CD4-positive, CD25-positive, alpha-beta regulatory T cell (primary cell): ENCODE data around the gene KRT35. TPM values are rescaled to one million over a fixed set of nuclear protein-coding genes. Genes with fewer than 3 reads are reported as not detected.

ENCODE experiments used
- ATAC-seq, 2 donors: fragments of 150-1000 bp; cut with Tn5 transposase; one replicate each; pipeline ENCODE4 v1.10.0; 2021; ENCODE audit warnings: low read depth in 2 of 2, moderate number of reproducible peaks in 2 of 2, moderate library complexity in 1 of 2
- DNase-seq, 3 donors: peaks; one replicate each; pipeline versions ENCODE4 v3.0.0 to v3.0.0-alpha.2; 2012 to 2022; ENCODE audit warnings: mixed read lengths in 1 of 3
- H3K27ac ChIP-seq: one replicate; pipeline ENCODE4 v1.7.0; 2013; ENCODE audit warnings: mild to moderate bottlenecking, low read length; ENCODE audit not compliant: insufficient read depth, poor library complexity, severe bottlenecking
- H3K27me3 ChIP-seq: one replicate; pipeline ENCODE4 v1.7.0; 2013; ENCODE audit warnings: low read length; ENCODE audit not compliant: control insufficient read depth, insufficient read depth
- H3K36me3 ChIP-seq: one replicate; pipeline ENCODE4 v1.7.0; 2013; ENCODE audit warnings: mild to moderate bottlenecking, low read length, moderate library complexity; ENCODE audit not compliant: control insufficient read depth, insufficient read depth
- H3K4me1 ChIP-seq: 2 replicates; pipeline ENCODE4 v1.7.0; 2013; ENCODE audit warnings: mild to moderate bottlenecking, low read length; ENCODE audit not compliant: insufficient read depth, control insufficient read depth, poor library complexity, severe bottlenecking
- H3K4me3 ChIP-seq: one replicate; pipeline ENCODE4 v1.7.0; 2013; ENCODE audit warnings: low read depth, mild to moderate bottlenecking, low read length, moderate library complexity
- H3K9me3 ChIP-seq, 2 experiments: 1 replicate in 1 of 2; 2 replicates in 1 of 2; pipeline ENCODE4 v1.7.0; 2013; ENCODE audit warnings: low read length in 2 of 2, mild to moderate bottlenecking in 1 of 2, moderate library complexity in 1 of 2; ENCODE audit not compliant: control insufficient read depth in 2 of 2
- H3K27ac Mint-ChIP-seq, 3 donors: one replicate each; pipeline ENCODE4 v1.8.0; 2020 to 2022; ENCODE audit warnings: mild to moderate bottlenecking in 3 of 3, mixed read lengths in 3 of 3, moderate library complexity in 2 of 3
- H3K27me3 Mint-ChIP-seq: one replicate; pipeline ENCODE4 v1.8.0; 2022; ENCODE audit warnings: mild to moderate bottlenecking, mixed read lengths
- H3K36me3 Mint-ChIP-seq: one replicate; pipeline ENCODE4 v1.8.0; 2020; ENCODE audit warnings: mixed read lengths
- H3K4me1 Mint-ChIP-seq, 4 donors: one replicate each; pipeline ENCODE4 v1.8.0; 2020 to 2022; ENCODE audit warnings: mixed read lengths in 4 of 4, mild to moderate bottlenecking in 1 of 4
- H3K4me3 Mint-ChIP-seq, 4 donors: one replicate each; pipeline ENCODE4 v1.8.0; 2020 to 2022; ENCODE audit warnings: mild to moderate bottlenecking in 4 of 4, mixed read lengths in 4 of 4, moderate library complexity in 3 of 4
- H3K9me3 Mint-ChIP-seq, 7 donors: one replicate each; pipeline ENCODE4 v1.8.0; 2020 to 2022; ENCODE audit warnings: mixed read lengths in 7 of 7, mild to moderate bottlenecking in 3 of 7, moderate library complexity in 2 of 7
- polyA plus RNA-seq, 4 donors: library from polyadenylated mRNA; unstranded; fragments of 300-500 nt; fragmentation: Illumina TruSeq; gene quantifications; one replicate each; pipeline ENCODE4 v1.2.3, GENCODE V29; 2021
- total RNA-seq: library from RNA; stranded (reverse); gene quantifications from one replicate; pipeline ENCODE4 v1.2.3, GENCODE V29; 2022

KRT35 gene
- total and polyA plus RNA-seq, 5 donors from 2014 or later: not detected

GRCh38 chr17:41516830-41517283 is 35.9 kb upstream of the KRT35 start:
- ATAC-seq (no peak), DNase-seq (no peak)
- Mint-ChIP-seq H3K27me3 (peaks cover 15% of the 10 kb centered on the region), H3K9me3 (no peaks in the 10 kb centered on the region), H3K4me1 (no peaks in the 10 kb centered on the region), H3K36me3 (no peaks in the 10 kb centered on the region), H3K4me3 (no peak overlapping the region), H3K27ac (no peak overlapping the region)
- Histone ChIP-seq H3K4me1 (no peaks in the 10 kb centered on the region), H3K27me3 (no peaks in the 10 kb centered on the region), H3K4me3 (no peak overlapping the region), H3K27ac (no peak overlapping the region), H3K36me3 (no peaks in the 10 kb centered on the region), H3K9me3 (no peaks in the 10 kb centered on the region)

- Histone ChIP-seq H3K4me3 (no peak overlapping the region), H3K27ac (no peak overlapping the region), H3K9me3 (no peaks in the 10 kb centered on the region), H3K36me3 (no peaks in the 10 kb centered on the region), H3K27me3 (no peaks in the 10 kb centered on the region), H3K4me1 (no peaks in the 10 kb centered on the region)
- Mint-ChIP-seq H3K9me3 (no peaks in the 10 kb centered on the region), H3K36me3 (no peaks in the 10 kb centered on the region), H3K4me3 (no peak overlapping the region), H3K27me3 (peaks cover 15% of the 10 kb centered on the region), H3K27ac (no peak overlapping the region), H3K4me1 (no peaks in the 10 kb centered on the region)
- no peak for DNase-seq
- ATAC-seq: no peak
Measured at GRCh38 chr17:41516147-41516829, 35.3 kb upstream of the KRT35 start.

DNA sequence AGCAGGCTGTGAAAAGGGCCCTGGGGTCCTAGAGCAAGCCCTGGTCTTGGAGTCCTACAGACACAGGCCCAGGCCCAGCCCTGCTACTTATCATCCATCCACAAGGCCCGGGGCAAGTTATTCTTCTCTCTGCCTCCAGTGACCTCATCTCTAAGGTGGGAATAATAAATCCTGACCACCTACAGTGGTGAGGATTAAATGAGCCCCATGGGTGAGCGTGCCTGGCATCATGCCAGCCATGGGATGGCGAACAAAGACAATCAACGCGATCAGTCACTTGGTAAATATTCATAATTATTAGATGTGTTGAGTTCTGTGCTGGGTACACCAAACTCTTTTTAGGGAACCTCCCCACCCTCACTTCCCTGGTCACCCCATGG is 32.2 kb upstream of the KRT35 start:
- Mint-ChIP-seq H3K4me1 (no peaks in the 10 kb centered on the region), H3K36me3 (no peaks in the 10 kb centered on the region), H3K27me3 (peaks cover 11% of the 10 kb centered on the region), H3K27ac (no peak overlapping the region), H3K9me3 (no peaks in the 10 kb centered on the region), H3K4me3 (no peak overlapping the region)
- Histone ChIP-seq H3K36me3 (no peaks in the 10 kb centered on the region), H3K9me3 (no peaks in the 10 kb centered on the region), H3K4me1 (no peaks in the 10 kb centered on the region), H3K27me3 (no peaks in the 10 kb centered on the region), H3K4me3 (no peak overlapping the region), H3K27ac (no peak overlapping the region)
- ATAC-seq: no peak
- DNase-seq: no peak

- Histone ChIP-seq H3K27me3 (no peaks in the 10 kb centered on the region), H3K27ac (no peak overlapping the region), H3K4me3 (no peak overlapping the region), H3K36me3 (no peaks in the 10 kb centered on the region), H3K4me1 (no peaks in the 10 kb centered on the region), H3K9me3 (no peaks in the 10 kb centered on the region)
- H3K4me3 Mint-ChIP-seq: no peak overlapping the region
- no peaks in the 10 kb centered on the region for H3K9me3 Mint-ChIP-seq
- H3K27me3 Mint-ChIP-seq: peaks cover 8% of the 10 kb centered on the region
- no peaks in the 10 kb centered on the region for H3K4me1 Mint-ChIP-seq
- H3K36me3 Mint-ChIP-seq: no peaks in the 10 kb centered on the region
- DNase-seq (no peak), ATAC-seq (no peak)
- no peak overlapping the region for H3K27ac Mint-ChIP-seq
Measured at GRCh38 chr17:41512546-41513167, 31.7 kb upstream of the KRT35 start.

DNA sequence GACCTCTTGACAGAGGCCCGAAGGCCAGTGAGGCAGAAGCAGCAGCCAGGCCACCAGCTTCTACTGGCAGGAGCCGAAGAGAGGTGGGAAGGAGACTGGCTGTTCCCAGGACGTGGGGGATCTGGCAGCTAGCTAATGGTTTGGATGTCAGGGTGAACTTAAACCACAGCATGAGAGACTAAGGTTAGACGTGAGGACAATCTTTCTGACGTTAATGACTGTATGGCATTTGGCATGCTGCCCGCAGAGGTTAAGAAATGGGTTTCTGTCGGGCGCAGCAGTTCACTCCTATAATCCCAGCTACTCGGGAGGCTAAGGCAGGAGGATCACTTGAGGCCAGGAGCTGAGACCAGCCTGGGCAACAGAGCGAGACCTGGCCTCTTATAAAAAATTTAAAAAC is 30.8 kb upstream of the KRT35 start:
- H3K4me1 ChIP-seq: no peaks in the 10 kb centered on the region
- H3K9me3 ChIP-seq: no peaks in the 10 kb centered on the region
- H3K4me3 ChIP-seq: no peak overlapping the region
- Mint-ChIP-seq H3K27me3 (peaks cover 8% of the 10 kb centered on the region), H3K36me3 (no peaks in the 10 kb centered on the region), H3K9me3 (no peaks in the 10 kb centered on the region), H3K4me1 (no peaks in the 10 kb centered on the region), H3K4me3 (no peak overlapping the region), H3K27ac (no peak overlapping the region)
- DNase-seq (no peak), ATAC-seq (no peak)
- no peaks in the 10 kb centered on the region for H3K36me3 ChIP-seq
- H3K27me3 ChIP-seq: no peaks in the 10 kb centered on the region
- H3K27ac ChIP-seq: no peak overlapping the region

DNA sequence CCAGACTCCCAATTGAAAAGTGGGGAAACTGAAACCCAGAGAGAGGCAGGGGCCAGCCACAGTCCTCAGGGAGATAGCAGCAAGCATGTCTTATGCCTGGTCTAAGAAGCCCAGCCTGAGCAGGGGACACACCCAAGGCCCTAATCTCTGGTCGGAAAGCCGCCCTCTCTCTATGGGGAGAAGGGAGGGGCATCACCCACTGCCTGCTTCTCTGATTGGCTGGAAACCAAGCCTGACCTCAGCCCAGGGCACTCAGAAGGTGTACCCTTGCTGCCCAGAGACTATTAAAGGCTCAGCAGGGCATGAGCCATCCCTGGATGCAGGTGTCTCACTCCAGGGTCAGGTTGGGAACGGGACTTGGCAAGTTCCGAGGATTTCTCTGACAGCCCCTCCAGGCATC is 30.2 kb upstream of the KRT35 start:
- DNase-seq (no peak), ATAC-seq (no peak)
- H3K4me3 ChIP-seq: no peak overlapping the region
- H3K9me3 ChIP-seq: no peaks in the 10 kb centered on the region
- H3K27me3 ChIP-seq: no peaks in the 10 kb centered on the region
- no peaks in the 10 kb centered on the region for H3K36me3 ChIP-seq
- H3K27ac Mint-ChIP-seq: no peak overlapping the region
- H3K36me3 Mint-ChIP-seq: no peaks in the 10 kb centered on the region
- H3K27ac ChIP-seq: no peak overlapping the region
- no peaks in the 10 kb centered on the region for H3K4me1 ChIP-seq
- no peaks in the 10 kb centered on the region for H3K9me3 Mint-ChIP-seq
- H3K4me3 Mint-ChIP-seq: no peak overlapping the region
- H3K4me1 Mint-ChIP-seq: no peaks in the 10 kb centered on the region
- H3K27me3 Mint-ChIP-seq: peaks cover 6% of the 10 kb centered on the region

DNA sequence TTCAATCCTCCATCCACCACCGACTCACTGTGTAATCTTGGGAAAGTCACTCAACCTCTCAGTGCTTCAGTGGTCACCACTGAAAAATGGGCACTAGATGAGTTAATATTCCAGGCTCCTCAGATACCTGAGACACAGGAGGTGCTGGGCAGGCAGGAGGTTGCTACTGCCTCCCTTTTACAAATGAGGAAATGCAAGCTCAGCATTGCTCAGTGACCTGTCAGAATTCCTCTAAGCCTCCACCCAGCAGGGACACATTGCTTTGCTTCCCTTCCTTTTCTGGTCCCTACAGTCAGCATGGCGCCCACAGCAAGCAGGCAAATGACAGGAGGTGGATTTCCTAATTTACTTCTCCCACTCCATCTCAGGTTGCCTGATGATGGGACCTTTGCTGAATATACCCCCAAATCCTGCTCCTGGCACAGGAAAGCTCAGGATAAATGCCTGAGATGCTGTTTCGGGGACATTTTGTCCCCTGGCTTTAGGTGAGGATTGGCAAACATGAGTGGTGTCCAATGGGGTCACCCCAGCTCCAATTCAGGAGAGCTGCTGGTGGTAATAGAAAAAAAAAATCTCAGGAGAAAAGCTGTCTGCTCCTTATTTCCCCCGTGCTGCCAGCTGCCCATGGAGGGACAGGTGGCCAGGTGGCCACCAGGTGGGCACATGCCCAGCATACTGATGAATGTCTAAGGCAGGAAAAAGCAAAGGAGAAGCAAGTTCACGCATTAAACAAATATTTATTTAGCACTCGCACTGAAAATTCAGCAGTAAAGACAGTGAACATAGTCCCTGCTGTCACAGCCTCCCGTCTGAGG is 29.5 kb upstream of the KRT35 start:
- no peaks in the 10 kb centered on the region for H3K4me1 ChIP-seq
- H3K27me3 ChIP-seq: no peaks in the 10 kb centered on the region
- ATAC-seq (no peak), DNase-seq (no peak)
- H3K36me3 ChIP-seq: no peaks in the 10 kb centered on the region
- H3K4me1 Mint-ChIP-seq: no peaks in the 10 kb centered on the region
- no peaks in the 10 kb centered on the region for H3K9me3 ChIP-seq
- H3K27me3 Mint-ChIP-seq: peaks cover 4% of the 10 kb centered on the region
- H3K4me3 Mint-ChIP-seq: no peak overlapping the region
- H3K27ac Mint-ChIP-seq: no peak overlapping the region
- no peaks in the 10 kb centered on the region for H3K36me3 Mint-ChIP-seq
- no peak overlapping the region for H3K4me3 ChIP-seq
- H3K27ac ChIP-seq: no peak overlapping the region
- H3K9me3 Mint-ChIP-seq: no peaks in the 10 kb centered on the region
